LNCAP (cell line): Measurements from ENCODE around the gene TAF3.

ENCODE experiments used
- TF ChIP-seq, protein P1 (sequence below): fragments of 450-650 bp; IDR thresholded peaks from 2 replicates; pipeline ENCODE4 v1.5.1; 2017; ENCODE audit warnings: mild to moderate bottlenecking

The TAF3 gene

DNA sequence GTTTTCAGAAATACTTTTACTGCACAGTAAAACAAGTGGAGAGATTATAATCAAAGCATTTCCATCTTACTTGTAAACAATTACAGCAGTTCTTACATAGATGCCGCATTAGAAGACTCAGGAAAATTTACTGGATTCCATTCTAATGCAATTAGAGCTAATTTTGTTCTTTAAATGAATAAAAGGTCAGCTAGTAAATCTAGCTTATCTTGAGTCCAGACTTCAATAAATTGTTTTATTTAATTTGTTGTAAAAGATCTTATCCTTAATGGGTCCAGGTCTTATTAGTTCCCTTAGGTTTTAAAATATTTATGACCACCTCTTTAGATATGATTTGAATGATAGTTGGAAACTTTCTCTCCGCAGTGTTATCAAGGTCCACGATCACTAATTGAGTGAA is 166.0 kb downstream of the TAF3 start:
- TF ChIP-seq, protein P1, sequence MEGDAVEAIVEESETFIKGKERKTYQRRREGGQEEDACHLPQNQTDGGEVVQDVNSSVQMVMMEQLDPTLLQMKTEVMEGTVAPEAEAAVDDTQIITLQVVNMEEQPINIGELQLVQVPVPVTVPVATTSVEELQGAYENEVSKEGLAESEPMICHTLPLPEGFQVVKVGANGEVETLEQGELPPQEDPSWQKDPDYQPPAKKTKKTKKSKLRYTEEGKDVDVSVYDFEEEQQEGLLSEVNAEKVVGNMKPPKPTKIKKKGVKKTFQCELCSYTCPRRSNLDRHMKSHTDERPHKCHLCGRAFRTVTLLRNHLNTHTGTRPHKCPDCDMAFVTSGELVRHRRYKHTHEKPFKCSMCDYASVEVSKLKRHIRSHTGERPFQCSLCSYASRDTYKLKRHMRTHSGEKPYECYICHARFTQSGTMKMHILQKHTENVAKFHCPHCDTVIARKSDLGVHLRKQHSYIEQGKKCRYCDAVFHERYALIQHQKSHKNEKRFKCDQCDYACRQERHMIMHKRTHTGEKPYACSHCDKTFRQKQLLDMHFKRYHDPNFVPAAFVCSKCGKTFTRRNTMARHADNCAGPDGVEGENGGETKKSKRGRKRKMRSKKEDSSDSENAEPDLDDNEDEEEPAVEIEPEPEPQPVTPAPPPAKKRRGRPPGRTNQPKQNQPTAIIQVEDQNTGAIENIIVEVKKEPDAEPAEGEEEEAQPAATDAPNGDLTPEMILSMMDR = no peak

DNA sequence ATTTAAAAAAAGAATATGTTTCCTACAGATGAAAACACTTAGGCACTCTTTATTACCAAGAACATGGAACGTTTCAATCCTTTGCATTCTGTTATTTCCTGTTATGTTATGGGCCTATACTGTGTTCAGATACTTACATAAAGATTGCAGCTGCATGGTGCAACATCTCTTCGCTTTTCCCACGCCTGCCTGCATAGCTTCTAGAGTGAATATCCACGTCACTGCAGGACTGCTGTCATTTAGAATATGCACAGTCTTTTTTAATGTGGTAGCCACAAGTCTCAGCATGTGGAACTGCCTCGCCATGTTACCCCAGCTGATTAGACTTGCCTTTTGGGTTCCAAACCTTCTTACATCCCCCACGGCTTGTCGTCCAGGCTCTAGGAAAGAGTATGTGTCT is 166.6 kb downstream of the TAF3 start:
- TF ChIP-seq, protein P1 = no peak

DNA sequence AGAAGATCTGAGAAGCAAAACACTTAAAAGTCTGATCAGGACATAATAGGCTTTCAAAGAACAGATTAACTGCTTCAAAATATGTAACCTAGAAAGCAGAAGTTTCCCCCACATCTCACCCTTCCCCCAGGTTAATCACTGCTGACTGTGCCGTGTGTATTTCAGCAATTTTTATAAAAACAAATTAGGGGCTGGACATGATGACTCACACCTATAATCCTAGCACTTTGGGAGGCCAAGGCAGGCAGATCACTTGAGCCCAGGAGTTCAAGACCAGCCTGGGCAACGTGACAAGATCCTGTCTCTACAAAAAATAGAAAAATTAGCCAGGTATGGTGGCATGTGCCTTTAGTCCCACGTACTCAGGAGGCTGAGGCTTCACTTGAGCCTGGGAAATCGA is 168.5 kb downstream of the TAF3 start:
- TF ChIP-seq, protein P1 = no peak

DNA sequence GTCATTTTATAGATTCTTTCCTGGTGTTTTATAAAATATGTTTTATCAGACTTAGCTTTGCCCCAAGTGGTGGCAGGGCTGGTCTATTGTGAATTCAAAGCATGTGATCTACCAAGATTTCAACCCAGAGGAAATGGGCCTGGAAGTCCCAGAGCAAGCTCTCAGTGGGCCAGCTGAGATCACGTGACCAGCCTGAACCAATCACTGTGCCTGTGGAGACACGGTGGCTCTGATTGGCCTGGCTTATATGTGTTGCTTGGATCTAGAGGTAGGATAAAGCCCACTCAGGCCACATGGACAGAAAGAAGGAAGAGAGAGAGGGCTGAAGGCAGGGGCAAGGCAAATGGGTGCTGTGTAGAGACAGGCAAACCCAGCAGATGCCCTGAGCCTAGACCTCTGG is 170.7 kb downstream of the TAF3 start:
- TF ChIP-seq, protein P1 = no peak

DNA sequence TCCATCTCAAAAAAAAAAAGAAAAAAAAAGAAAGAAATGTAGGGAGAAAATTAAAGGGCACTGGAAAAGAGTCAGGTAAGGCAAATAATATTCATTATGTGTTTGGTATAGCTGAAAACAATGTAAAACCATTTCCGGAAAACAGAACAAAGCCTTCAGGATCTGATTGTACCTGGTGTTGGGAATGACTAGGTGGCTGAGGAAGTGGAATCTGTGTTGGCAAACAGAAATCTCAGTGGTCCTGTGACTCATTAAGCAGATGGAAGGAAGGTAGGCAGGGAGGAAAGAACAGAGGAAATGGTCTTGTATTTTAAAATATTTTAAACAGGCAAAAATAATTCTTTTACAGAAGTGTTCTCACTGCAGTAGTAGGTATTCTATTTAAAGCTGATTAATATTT is 180.5 kb downstream of the TAF3 start:
- TF ChIP-seq, protein P1 = no peak

DNA sequence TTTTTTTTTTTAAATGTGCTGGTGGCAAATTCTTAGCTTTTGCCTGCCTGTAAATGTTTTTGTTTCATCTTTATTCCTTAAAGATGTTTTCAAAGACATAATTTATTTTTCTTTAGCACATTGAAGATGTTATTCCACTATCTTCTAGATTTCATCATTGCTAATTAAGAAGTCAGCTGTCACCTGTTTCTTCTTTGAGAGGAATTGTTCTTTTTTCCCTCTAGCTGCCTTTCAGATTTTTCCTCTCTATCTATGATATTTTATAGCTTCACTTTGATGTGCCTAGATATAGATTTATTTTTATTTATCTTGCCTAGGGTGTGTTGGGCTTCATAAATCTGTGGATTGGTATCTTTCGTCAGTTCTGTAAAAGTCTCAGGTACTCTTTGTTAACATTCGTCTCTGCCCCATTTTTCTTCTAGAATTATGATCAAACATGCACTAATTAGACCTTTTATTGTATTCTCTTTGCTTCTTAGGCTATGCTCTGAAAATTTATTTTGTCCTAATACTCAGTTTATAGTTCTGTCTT is 186.2 kb downstream of the TAF3 start:
- TF ChIP-seq, protein P1 = no peak

DNA sequence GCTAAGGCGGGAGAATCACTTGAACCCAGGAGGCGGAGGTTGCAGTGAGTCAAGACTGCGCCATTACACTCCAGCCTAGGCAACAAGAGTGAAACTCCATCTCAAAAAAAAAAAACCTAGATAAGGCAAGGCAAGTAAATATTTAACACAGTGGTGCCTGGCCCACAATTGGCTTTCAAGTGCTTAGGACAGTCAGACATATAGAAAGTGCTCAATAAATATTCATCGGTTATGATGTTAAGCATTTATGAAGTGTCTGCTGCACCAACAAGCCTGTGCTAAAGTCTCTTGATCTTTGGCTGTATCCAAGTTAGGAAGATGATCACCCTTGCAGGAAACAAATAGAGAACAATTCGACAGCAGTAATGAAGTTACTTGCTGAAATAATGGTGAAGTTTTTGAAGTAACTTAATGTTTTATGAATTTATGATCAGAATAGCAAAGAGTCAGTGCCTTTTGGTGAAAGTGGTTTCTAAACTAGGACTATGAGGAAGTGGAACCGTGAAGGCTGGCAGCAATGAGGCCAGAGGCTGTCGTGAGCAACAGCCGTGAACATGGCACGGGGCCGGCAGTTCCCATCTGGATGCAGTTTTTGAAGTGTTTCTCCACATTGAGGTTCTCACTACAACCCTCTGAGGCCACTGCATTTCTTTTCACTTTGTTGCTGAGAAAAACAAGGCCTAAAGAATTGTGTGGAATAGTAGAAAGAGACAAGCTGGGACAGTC is 188.1 kb downstream of the TAF3 start:
- TF ChIP-seq, protein P1 = no peak
